ENCODE results near the gene TSPAN11.

- TF ChIP-seq EP300 (IDR thresholded peaks at IDR 0.05): no peak
- TF ChIP-seq CTCF (IDR thresholded peaks at IDR 0.05): no peak
- TF ChIP-seq POLR2AphosphoS5 (IDR thresholded peaks at IDR 0.05): no peak
- no peak for TF ChIP-seq POLR2A (IDR thresholded peaks at IDR 0.05)
Observed at GRCh38 chr12:30959110-30959710, 32.7 kb downstream of the TSPAN11 start.

All from suprapubic skin (tissue), 4 donors.